HG02571 (cell line): ENCODE measurements around the gene PJA1.

Experiments
- ATAC-seq: cut with Tn5 transposase; IDR thresholded peaks from one replicate; pipeline ENCODE4 v1.9.1; 2021; ENCODE audit warnings: mild to moderate bottlenecking, moderate library complexity; ENCODE audit not compliant: unreplicated experiment

Gene PJA1, protein sequence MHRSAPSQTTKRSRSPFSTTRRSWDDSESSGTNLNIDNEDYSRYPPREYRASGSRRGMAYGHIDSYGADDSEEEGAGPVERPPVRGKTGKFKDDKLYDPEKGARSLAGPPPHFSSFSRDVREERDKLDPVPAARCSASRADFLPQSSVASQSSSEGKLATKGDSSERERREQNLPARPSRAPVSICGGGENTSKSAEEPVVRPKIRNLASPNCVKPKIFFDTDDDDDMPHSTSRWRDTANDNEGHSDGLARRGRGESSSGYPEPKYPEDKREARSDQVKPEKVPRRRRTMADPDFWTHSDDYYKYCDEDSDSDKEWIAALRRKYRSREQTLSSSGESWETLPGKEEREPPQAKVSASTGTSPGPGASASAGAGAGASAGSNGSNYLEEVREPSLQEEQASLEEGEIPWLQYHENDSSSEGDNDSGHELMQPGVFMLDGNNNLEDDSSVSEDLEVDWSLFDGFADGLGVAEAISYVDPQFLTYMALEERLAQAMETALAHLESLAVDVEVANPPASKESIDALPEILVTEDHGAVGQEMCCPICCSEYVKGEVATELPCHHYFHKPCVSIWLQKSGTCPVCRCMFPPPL

GRCh38 chrX:69165087-69165651, at the start of gene PJA1:
PJA1 (minus strand) TSS chrX:69165453; CDS start chrX:69163073, 2,380 bp downstream.
- peak; percentile 83 for ATAC-seq

- no peak for ATAC-seq
Observed at GRCh38 chrX:69214463-69214862, 49.2 kb upstream of the PJA1 start.

DNA sequence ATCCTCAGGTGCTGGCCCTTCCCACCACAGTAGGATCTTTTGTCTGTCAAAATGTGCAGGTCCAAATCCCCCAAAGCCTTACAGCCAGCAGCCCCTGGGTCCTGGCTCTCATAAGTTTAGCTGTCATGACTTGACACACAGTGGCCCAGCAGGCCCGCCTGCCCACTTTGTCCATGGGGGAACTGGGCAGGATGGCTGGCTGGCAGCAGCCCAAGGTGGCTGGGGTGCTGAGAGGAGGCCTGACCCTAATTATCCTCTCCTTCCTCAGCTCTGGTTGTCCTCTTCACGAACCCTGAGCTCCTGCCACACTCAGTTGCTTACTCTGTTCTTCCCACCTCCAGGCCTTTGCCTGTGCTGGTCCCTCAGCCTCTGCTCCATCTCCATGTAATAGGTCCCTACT, 46.4 kb upstream of the PJA1 start:
- no peak for ATAC-seq

GRCh38 chrX:69210581-69210980, 45.3 kb upstream of the PJA1 start:
- no peak for ATAC-seq

GRCh38 chrX:69207216-69207615, 42.0 kb upstream of the PJA1 start:
- ATAC-seq = no peak

DNA sequence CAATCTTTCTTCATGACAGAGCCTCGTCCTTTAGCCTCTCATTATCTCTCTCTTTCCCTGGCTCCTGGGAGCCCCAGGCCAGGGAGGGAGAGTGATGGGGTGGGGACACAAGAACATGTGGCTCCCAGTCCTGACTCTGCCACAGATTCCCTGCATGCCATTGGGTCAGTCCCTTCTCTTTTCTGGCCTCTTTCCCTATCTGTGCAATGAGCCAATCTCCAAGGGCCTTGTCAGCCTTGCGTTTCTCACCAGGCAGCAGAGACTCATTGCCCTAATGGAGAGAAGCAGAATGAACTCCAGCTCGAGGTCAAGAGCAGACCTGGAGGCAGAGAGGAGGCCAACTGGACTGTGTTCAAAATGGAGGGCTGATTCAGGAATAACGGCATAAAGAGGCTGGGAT, 38.4 kb upstream of the PJA1 start:
- ATAC-seq = no peak

- ATAC-seq = no peak
Observed at GRCh38 chrX:69197690-69198089, 32.4 kb upstream of the PJA1 start.

DNA sequence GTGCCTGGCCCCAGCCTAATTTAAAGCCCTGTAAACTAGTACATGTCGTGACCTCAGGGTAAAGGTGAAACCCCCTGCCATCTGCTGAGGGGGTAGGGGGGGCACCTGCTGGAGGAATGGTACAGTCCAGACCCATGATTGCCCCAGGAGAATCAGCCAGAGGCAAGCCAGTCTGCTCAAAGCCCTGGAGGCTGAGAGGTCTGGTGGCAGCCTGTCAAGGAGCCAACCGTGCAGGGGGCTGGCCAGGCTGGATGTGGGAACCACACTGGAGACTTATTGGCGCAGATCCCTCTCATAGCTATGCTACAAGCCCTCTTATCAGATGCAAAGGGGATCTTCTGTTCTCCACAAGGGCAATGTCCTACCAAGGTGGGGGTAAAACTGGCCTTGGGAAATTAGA, 31.4 kb upstream of the PJA1 start:
- ATAC-seq = no peak

DNA sequence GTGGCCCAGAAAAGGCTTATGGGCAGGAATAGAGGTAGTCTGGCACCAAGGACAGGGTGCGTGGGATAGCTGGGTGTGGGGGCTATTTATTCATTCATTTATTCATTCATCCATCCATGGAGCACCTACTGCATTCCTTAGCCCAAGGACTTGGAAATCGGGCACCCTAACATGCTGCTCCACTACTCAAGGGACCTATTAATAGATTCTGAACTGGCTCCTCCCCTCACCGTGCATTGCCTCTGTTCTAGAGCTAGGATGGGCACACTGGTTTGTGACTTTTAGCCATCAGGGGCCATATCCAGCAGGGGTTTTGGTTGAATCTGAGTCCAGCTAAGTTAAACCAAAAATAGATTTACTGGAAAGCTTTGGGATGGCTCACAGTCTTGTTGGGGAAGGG, 30.6 kb upstream of the PJA1 start:
- no peak for ATAC-seq

DNA sequence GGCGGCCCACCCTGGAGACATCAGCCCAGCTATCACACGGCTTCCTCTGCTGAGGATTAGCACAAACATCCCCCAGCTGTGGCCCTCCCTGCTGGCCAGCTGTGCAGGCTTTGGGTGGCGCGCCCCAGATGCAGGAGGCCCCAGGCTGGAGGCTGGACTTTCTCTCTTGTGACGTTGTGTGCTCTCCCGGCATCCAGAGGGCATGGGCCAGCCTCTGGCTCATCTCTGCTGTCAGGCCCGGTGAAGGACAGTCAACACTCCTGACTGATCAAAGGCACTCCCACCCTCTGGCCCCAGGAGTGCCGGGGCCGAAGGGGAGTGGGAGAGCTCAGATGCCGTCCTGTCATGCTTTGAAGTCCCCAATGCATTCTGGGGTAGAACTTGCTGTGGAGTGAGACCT, 29.9 kb upstream of the PJA1 start:
- ATAC-seq = no peak

DNA sequence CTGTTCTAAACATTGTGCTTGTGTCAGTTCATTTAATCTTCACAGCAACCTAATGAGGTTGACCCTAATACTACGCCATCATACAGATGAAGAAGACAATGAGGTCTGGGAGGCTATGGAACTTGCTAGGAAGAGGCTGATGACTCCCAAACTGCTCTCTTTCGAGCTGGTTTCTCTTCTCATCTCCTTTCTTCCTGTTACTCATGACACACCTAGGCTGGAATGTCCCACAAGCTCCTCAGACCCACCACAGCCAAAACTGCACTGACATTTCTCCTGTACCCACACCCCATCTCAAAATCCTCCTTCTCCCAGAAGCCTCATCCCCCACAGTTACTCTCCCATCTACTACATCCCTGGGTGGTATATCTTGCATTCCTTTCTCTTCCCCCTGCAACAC, 27.4 kb upstream of the PJA1 start:
- ATAC-seq = no peak

DNA sequence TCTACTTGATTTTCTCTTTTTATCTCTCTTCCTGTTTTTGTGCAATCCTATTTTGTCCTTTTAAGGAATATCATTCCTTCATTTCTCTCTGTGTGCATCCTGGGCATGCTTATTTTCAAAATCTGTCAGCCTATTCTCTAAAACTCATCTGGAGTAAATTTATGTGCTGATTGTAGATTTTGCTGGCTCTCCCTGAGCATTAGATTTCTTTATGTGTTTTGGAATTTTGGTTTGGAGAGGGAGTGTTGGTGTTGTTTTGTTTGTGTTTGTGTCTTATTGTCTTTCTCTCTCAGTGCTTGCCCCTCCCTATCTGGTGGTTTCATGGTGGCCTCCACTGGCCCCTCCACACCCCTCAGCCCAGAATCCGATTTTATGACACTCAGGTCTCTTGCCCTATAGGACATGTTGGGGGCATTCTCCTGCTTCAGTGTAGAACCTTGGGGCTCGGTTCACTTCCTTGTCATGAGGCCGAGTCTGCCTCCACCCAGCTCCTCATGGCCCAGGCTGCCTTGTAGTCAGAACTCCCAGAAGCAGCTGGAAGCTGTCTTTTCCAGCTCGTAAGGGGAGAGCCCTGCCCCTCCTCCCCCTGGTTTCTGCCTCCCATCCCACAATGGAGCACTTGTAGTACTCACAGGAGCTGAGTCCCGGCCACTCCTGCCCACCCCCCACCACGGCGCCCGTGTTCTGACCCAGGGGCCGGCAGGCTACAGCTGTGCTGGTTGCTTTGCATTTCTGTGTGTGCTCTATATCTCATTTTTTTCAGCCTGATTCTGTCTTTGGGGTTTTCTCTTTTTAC, 24.5 kb upstream of the PJA1 start:
- no peak for ATAC-seq

GRCh38 chrX:69186651-69187050, 21.4 kb upstream of the PJA1 start:
- ATAC-seq = no peak

- ATAC-seq = no peak
Observed at GRCh38 chrX:69185886-69186285, 20.6 kb upstream of the PJA1 start.

GRCh38 chrX:69185141-69185540, 19.9 kb upstream of the PJA1 start:
- ATAC-seq = no peak

GRCh38 chrX:69182818-69183380, 17.6 kb upstream of the PJA1 start:
- ATAC-seq = no peak

DNA sequence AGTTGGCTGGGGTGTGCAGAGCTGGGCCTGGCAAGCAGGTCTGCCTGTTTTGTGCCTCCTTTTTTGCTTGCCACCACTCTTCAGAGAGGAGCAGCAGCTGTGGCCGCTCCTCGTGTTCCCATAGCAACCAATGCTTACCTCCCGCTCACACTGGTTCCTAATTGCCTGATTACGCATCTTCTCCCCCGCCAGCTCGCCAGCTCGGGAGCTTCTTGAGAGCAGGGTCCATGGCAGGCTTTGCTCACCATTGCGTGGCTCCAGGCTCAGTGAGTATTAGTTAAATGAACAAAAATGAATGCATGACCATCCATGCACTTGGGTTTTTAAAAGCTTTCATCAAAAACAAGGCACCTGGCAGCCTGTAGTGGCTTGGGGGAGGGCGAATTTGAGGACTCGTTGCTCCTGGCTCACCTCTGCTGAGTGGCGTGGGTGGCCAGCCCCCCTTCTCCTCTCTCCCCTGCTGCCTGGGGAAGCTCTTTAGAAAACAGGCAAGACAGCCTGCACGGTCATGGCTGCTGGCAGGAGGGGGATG, 14.2 kb upstream of the PJA1 start:
- ATAC-seq = no peak

DNA sequence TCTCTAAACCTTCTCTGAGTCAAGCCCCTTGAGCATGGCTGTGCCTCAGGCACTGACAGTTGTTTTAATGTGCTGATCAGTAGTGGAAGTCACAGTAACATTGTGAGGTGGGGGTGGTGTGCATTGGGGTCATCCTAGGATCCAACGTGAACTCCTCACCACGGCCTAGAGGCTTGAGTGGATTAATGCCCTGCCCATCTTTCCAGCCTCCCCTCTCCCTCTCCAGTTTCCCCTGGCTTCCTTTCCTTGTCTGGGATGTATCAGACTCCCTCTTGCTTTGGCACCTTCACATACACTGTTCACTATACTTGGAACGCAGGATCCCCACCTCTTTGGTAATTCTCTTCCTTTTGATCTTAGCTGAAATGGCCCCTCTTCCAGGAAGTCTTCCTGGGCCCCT, 13.3 kb upstream of the PJA1 start:
- no peak for ATAC-seq

GRCh38 chrX:69177511-69178162, 12.4 kb upstream of the PJA1 start:
- ATAC-seq = no peak

DNA sequence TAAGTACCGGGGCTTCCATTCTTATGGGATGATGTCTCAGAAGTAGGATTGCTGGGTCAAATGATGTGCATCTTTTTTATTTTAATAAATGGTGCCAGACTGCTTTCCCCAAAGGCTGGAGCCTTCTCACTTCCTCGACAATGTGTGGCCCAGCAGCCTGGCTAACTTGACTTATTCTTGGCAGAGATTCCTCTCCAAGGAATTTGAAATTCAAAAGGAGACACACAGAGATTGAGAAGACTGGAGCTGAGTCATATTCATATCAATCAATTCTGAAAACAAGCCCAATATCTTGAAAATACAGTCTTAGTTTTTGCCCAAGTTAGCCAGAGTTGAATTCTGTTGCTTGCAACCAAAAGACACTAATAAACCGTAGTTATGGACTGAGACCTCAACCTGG, 10.8 kb upstream of the PJA1 start:
- ATAC-seq = no peak
